ENCODE data around the gene DNAJC9.
"Not testable (repeated sequence)": the region's sequence is repeated elsewhere in the genome, so short reads cannot be mapped to it uniquely, and the experiment has no call there.

Gene DNAJC9

GRCh38 chr10:73263693-73264347 is 16.8 kb upstream of the DNAJC9 start:
- H3K4me3 ChIP-seq (ENCODE audit: control insufficient read depth, low read depth, low read length) = no peak overlapping the region
- DNase-seq (ENCODE audit: low read depth) = peak; percentile 55
- TF ChIP-seq CTCF (conservative IDR thresholded peaks at IDR 0.05; ENCODE audit: control insufficient read depth, insufficient read depth, low read depth, low read length) = peak; percentile 69

- no peak for TF ChIP-seq CTCF (conservative IDR thresholded peaks at IDR 0.05; ENCODE audit: control insufficient read depth, insufficient read depth, low read depth, low read length)
- no peak overlapping the region for H3K4me3 ChIP-seq (ENCODE audit: control insufficient read depth, low read depth, low read length)
- no peak for DNase-seq (ENCODE audit: low read depth)
Measured at GRCh38 chr10:73262880-73263555, 16.0 kb upstream of the DNAJC9 start.

- H3K4me3 ChIP-seq (ENCODE audit: control insufficient read depth, low read depth, low read length) = no peak overlapping the region
- peak; percentile 67 for DNase-seq (ENCODE audit: low read depth)
- TF ChIP-seq CTCF (conservative IDR thresholded peaks at IDR 0.05; ENCODE audit: control insufficient read depth, insufficient read depth, low read depth, low read length) = no peak
Measured at GRCh38 chr10:73262105-73262730, 15.2 kb upstream of the DNAJC9 start.

GRCh38 chr10:73261362-73261995 is 14.4 kb upstream of the DNAJC9 start:
- no peak overlapping the region for H3K4me3 ChIP-seq (ENCODE audit: control insufficient read depth, low read depth, low read length)
- DNase-seq (ENCODE audit: low read depth) = no peak
- no peak for TF ChIP-seq CTCF (conservative IDR thresholded peaks at IDR 0.05; ENCODE audit: control insufficient read depth, insufficient read depth, low read depth, low read length)

GRCh38 chr10:73258612-73259011 is 11.6 kb upstream of the DNAJC9 start:
- H3K4me3 ChIP-seq (ENCODE audit: control insufficient read depth, low read depth, low read length) = not testable (repeated sequence)

GRCh38 chr10:73253225-73253555 is 6.1 kb upstream of the DNAJC9 start:
- DNase-seq (ENCODE audit: low read depth) = no peak
- peak overlapping the region; percentile 89 for H3K4me3 ChIP-seq (ENCODE audit: control insufficient read depth, low read depth, low read length)
- no peak for TF ChIP-seq CTCF (conservative IDR thresholded peaks at IDR 0.05; ENCODE audit: control insufficient read depth, insufficient read depth, low read depth, low read length)

More at GRCh38 chr10:73258612-73259011, 11.6 kb upstream of the DNAJC9 start:
- not testable (repeated sequence) for DNase-seq (ENCODE audit: low read depth)
